GM18858 (cell line): Measurements from ENCODE around the gene EMILIN3.

ENCODE experiments used
- ATAC-seq: cut with Tn5 transposase; IDR thresholded peaks from one replicate; pipeline ENCODE4 v1.9.1; 2021; ENCODE audit not compliant: unreplicated experiment

EMILIN3 gene

GRCh38 chr20:41391587-41392001 is 25.0 kb upstream of the EMILIN3 start:
- ATAC-seq, result no peak

- ATAC-seq, result no peak
Observed at GRCh38 chr20:41390889-41391288, 24.3 kb upstream of the EMILIN3 start.

- ATAC-seq, result no peak
Observed at GRCh38 chr20:41387444-41387851, 20.8 kb upstream of the EMILIN3 start.

- no peak for ATAC-seq
Observed at GRCh38 chr20:41386502-41387427, 20.1 kb upstream of the EMILIN3 start.

- ATAC-seq, result no peak
Observed at GRCh38 chr20:41382791-41383305, 16.2 kb upstream of the EMILIN3 start.

- ATAC-seq, result no peak
Observed at GRCh38 chr20:41380551-41381193, 14.1 kb upstream of the EMILIN3 start.

GRCh38 chr20:41379551-41379950 is 12.9 kb upstream of the EMILIN3 start:
- no peak for ATAC-seq

- no peak for ATAC-seq
Observed at GRCh38 chr20:41377275-41377674, 10.7 kb upstream of the EMILIN3 start.

- ATAC-seq, result no peak
Observed at GRCh38 chr20:41376349-41376748, 9.7 kb upstream of the EMILIN3 start.

GRCh38 chr20:41375846-41376245 is 9.2 kb upstream of the EMILIN3 start:
- no peak for ATAC-seq

GRCh38 chr20:41373931-41374920 is 7.6 kb upstream of the EMILIN3 start:
- ATAC-seq, result no peak

GRCh38 chr20:41373251-41373783 is 6.7 kb upstream of the EMILIN3 start:
- ATAC-seq, result no peak

- ATAC-seq, result no peak
Observed at GRCh38 chr20:41371371-41371770, 4.8 kb upstream of the EMILIN3 start.

- no peak for ATAC-seq
Observed at GRCh38 chr20:41370176-41370575, 3.6 kb upstream of the EMILIN3 start.

- no peak for ATAC-seq
Observed at GRCh38 chr20:41369673-41370072, 3.1 kb upstream of the EMILIN3 start.

GRCh38 chr20:41367956-41368355 is 1.3 kb upstream of the EMILIN3 start:
- no peak for ATAC-seq

- ATAC-seq, result no peak
Observed at GRCh38 chr20:41367393-41367695, 726 bp upstream of the EMILIN3 start.

GRCh38 chr20:41365777-41366545 is 657 bp downstream of the EMILIN3 start:
- ATAC-seq, result no peak

GRCh38 chr20:41364967-41365765 is 1.5 kb downstream of the EMILIN3 start:
- ATAC-seq, result no peak
